GM21529 (cell line): Measurements from ENCODE around the gene SNX13.
A peak's percentile ranks its signal among the peaks of the same experiment; 100 is the strongest.

Source experiments
- ATAC-seq: cut with Tn5 transposase; IDR thresholded peaks from one replicate; pipeline ENCODE4 v1.9.1; 2021; ENCODE audit not compliant: unreplicated experiment

The SNX13 gene

DNA sequence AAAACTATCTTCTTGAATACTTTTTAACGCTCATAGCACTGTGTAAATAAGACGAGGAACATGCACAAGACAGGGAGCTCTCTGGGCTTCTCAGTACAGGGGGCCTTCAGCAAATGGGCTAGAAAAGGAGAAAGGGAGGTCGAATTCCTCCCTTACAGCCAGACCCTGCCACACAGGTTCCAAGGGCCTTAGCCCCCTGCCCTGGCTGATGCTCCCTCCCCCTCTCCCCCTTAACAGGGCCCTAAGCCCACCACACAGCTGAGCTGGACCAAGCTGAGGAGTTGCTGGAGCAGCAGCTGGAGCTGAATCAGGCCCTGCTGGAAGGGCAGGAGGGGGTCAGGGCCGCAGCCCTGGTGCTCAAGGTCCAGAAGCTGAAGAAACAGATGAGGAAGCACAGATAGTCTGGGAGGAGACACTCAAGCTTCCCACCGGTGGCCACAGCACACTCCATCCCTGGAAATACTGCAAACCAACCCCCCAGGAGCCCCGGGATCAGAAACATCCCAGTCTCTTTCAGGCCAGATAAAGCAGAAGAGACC lies 153.9 kb downstream of the SNX13 start:
- no peak for ATAC-seq

DNA sequence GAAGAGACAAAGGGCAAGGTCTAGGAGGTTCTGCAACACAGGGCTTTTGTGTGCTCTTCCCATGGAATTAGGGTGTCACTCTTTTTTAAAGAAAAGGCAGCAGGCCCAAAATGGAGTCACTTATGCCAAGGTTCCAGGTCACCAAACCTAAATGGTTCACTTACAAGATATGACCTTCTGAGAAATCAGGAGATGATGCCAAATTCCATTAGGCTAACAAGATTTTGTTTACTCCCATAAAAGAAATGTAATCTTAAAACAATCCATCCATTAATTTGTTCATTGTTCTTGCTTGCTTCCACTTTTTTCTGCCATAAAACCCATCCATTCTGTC lies 158.1 kb downstream of the SNX13 start:
- no peak for ATAC-seq

DNA sequence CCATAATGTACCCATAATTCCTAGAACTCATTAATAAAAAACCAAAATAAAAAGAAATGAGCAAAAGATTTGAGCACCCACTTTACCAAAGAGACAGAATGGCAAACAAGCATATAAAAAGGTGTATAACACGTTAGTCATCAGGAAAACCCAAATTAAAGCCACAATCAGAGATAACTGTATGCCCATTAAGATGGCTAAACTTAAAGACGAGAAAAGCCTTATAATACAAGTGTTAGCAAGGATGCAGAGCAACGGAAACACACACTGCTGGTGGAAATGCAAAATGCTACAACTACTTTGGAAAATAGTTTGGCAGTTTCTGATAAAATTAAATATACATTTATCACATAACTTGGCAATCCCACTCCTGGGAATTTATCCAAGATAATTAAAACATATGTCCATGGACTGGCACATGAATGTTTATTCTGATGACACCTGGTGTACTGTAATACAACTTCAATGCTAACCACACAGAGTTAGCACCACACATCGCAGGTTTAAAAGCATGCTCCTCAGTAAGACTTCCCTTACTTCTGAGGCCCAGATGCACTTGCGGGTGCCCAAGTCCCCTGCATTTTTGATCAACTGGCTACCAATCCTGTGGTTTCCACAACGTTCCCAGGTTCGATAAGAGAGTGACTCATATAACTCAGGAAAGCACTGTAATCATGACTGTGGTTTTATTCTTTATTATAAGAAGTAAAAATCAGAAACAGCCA lies 158.6 kb downstream of the SNX13 start:
- no peak for ATAC-seq

DNA sequence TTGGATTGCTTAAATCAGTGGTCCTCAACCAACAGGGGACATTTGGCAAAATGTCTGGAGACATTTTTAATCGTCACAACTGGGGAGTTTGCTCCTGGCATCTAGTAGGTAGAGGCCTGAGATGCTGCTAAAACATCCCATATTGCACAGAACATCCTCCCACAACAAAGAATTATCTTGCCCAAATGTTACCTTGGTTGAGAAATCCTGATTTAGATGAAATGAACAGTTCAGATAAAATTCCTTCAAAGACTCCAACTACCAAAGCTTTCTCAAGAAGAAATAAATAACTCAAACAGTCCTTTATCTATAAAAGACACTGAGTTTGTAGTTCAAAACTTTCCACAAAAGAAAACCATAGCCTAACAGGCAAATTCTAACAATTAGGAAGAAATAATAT lies 160.9 kb downstream of the SNX13 start:
- ATAC-seq: no peak

DNA sequence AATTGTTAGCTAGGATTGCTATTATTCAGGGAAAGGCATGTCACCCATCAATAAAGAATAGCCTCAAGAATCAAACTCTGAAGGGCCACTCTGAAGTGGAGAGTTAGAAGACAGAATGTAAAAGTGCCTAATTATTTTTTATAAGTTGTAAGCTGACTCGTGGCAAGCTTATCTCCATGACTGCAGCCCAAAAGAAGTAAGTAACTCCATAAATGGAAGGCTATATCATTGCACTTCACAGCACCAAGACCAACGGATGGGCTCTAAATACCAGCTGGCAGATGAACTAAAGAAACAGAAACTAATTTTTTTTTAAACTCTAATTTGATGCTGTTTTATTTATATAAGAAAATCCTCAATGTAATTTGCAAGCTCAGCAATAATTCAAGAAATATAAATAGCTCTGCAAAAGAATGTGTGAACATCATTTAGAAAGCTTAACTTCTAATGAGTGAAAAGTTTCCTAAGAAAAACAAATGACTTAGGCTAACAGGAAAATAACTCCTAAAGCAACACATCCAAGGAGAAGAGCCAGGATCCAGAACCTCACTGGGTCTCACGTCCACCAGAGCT lies 165.5 kb downstream of the SNX13 start:
- ATAC-seq: no peak

DNA sequence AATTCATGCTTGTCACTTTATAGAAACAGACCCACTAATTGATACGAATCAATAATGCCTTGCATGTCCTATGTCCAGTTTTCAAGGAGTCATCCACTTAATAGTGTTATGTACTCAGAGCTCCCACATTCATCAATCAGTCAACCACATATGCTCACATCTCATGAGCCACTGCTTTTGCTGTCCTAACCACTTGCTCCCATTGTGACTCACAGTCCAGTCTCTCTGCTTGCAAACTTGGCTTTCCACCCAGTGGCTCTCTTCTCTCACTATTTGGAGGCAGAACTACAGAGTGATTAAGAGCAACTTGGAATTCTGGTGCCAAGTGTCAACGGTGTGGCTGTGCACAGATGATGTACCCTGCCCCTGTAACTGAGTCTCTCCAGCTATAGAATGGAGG lies 166.0 kb downstream of the SNX13 start:
- ATAC-seq: no peak

DNA sequence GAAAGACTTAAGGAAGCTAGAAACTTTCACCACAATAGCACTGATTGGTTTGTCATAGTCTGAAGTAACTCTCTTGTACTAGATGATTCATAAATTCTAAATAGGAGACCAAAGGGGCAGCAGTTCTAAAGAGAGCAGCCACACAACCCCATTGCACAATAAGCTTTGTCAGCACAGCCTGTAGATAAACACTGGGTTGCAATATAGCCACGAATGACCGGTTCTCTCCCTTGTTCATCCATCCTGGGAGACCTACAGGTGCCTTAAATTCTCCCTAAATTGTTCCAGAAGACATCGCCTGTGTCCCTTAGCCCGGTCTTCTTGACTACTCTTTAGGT lies 167.0 kb downstream of the SNX13 start:
- ATAC-seq: no peak

DNA sequence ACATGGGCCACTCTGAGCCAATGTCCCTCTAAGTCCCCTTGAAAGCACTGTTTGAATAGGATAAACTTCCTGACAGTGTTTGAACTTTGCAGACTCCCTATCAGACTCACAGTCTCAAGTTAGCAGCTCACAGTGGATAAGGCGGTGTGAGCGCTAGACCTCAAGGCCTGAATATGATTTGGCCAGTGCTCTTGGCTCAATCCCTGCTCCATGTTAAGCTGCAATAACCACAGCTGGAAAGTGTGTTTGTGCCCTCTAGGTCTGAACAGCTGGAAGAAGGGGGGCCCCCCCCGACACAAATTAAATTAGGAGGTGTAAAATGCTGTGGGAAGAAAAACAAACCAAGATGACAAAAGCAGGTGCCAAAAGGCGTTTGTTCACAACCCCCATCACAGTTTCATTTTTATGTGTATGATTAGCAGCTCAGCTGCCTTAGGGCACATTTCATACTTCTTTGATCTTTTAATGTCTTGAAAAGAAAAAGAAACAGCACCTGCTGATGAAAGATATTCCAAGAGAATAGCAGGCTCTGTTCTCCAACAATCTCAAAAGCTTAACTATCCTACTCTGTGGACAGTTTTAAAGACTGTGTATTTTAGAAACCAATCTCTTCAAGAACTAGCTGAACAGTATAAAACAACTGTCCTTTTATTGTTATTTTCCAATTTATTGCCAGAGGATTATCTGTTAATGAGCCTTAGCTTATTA lies 167.6 kb downstream of the SNX13 start:
- no peak for ATAC-seq

DNA sequence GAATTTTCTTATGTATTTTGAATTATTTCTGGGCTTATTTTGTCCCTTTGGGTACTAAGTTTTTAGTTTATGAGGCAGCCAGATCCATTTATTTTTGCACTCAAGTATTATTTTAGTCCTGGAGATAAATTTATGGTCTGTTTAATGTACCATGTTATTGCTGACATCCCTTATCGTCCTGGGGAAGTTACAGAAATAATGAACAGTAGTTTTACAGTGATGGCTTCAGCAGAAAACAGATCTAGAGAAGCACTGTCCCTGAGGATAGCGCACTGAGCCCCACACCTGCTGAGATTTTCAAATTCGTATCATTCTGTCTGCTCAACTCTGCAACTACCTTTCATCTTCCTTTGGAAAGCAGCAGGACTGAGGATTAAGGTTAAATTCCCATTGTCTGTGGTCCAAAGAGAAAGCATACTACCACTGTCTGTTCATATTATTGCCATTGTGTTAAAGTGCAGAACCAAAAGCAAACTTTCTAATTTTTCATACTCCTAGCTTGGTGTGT lies 168.3 kb downstream of the SNX13 start:
- no peak for ATAC-seq

DNA sequence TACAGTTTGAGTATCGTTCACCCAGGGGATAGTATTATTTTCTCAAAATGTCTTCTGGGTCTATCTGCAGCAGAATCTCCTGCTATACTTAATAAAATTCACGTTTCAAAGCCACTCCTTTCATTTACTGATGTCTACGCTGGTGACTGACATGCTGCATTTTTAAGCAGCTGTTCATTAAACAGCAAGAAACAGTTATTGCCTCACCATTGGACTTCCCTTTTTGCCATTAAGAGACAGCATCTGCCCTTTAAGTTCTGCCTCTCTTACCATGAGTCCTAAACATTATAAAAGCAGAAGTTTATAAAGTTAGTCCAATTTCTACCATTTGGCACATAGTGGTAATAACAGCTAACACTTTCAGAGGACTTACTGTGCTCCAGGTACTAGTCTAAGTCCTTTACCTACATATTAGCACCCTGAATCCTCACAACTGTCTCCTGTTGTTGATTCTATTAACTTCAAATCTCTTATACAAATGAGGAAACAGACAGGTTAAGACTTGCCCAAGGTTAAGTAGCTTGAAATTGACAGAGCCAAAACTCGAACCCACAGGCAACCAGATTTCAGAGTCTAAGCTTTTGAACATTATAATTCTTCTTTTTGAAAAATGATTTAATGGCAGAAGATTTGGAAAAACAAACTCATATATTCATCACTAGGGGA lies 169.5 kb downstream of the SNX13 start:
- no peak for ATAC-seq

DNA sequence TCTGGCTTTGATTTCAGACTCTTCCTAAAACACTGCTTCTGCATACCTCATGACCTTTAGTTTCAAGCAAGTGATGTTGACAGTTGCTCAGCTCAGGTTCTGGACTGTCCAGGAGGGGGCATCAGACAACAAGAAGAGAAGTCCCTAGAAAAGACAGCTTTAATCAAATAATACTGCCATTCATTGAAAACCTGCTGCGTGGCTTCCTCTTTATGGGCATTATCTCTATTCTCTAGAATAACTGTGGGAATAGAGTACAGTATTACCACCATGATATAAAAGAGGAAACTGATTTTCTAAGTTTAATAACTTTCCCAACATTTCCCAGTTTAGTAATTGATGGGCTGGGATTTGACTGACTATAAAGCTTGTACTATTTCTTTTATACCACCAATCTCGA lies 170.4 kb downstream of the SNX13 start:
- peak; percentile 80 for ATAC-seq

DNA sequence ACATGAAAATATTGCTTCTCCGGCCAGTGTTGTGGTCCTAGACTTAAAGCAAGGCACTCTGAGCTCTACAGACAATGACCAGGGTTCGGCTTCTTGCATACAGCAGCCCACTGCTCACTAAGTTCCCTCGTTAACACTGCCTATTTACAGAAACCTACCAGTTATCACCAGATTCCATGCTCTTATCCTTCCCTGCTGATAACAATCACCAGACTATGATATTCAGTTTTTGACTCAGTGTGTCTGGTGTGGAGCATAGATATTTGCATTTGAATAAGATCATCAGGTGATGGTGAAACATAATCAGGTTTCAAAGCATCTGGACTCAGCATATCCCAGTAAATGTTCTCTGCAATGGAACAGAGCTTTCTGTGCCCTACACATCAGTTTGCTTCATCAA lies 182.3 kb downstream of the SNX13 start:
- ATAC-seq: no peak

DNA sequence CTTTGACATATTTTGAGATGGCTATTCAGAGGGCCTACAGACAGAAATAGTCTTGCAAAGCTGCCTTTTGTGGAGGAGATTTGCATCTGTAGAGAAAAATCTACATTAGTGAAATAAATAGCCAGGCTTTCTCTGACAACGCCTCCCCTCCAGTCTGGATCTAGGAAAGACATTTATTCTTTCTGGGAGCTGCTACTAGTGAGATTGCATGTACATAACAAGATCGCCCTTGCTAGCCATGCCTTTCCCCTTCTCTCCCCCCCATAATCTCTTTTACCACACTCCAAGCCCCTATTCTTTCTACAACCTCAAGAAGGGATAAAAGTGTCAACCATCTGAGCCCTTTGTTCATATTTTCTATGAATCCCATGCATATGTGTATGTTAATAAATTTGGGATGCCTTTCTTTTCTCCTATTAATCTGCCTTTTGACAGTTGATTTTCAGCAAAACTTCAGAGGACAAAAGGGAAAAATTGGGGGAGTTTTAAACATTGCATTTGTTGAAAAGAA lies 194.2 kb downstream of the SNX13 start:
- no peak for ATAC-seq

DNA sequence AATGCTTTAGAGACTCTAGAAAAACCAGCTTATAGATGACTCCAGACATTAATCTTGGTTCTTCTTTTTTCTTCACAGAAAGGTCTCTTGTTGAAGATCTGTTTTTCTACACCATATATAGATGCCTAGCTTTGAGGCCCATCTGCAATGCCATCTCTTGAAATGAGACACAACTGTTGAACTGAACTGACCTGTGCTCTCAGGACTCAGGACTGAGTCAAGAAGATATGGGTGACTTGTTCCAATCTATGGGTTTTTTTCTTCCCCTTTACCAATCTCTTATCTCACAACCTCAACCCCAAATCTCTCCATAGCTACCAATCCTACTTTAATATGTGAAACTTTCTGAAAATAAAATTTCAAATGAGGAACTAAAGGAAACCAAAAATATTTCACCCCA lies 194.7 kb downstream of the SNX13 start:
- peak; percentile 71 for ATAC-seq

DNA sequence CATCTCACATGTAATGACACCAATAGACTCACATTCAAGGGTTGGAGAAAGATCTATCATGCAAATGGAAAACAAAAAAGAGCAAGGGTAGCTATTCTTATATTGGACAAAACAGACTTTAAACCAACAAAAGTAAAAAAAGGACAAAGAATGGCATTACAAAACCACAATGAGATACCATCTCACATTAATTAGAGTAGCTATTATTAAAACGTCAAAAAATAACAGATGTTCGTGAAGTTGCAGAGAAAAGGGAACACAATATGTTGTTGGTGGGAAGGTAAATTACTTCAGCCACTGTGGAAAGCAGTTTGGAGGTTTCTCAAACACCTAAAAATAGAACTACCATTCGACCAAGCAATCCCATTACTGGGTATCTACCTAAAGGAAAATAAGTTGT lies 197.0 kb downstream of the SNX13 start:
- no peak for ATAC-seq

DNA sequence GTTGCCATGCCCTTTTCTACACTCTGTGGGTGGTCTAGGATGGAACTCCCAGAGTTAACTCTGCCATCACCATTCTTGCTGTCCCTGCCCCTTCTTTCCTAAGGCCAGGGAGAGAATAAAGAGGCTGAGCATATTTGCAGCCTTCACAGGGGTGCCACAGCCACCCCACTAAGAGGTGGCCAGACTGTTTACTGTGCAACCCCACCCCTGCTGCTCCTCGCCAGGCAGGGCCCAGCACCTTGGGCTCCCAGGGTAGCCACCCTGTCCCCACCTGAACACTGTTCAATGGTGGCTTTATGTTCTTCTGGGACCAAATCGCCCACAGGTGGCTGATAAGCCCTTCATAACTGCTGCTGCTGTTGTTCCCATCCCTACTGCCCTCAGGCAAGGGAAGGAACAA lies 198.9 kb downstream of the SNX13 start:
- ATAC-seq: no peak
